Large intestine (tissue), 3 donors: ENCODE results near the gene HIPK4. TPM values are rescaled to one million over a fixed set of nuclear protein-coding genes. Genes with fewer than 3 reads are reported as not detected.
A peak's percentile ranks its signal among the peaks of the same experiment; 100 is the strongest.

Experiments used
- DNase-seq, 2 donors: peaks; one replicate each; pipeline versions ENCODE4 v3.0.0 to v3.0.0-alpha.2; 2013
- H3K27ac ChIP-seq: one replicate; pipeline ENCODE4 v1.5.1; 2013; ENCODE audit warnings: low read length
- H3K27me3 ChIP-seq: 2 replicates; pipeline ENCODE4 v1.6.1; 2013; ENCODE audit warnings: low read length; ENCODE audit not compliant: control insufficient read depth, insufficient read depth
- H3K36me3 ChIP-seq: 2 replicates; pipeline ENCODE4 v1.6.1; 2013; ENCODE audit warnings: low read length; ENCODE audit not compliant: control insufficient read depth, insufficient read depth
- H3K4me1 ChIP-seq: one replicate; pipeline ENCODE4 v1.6.1; 2013; ENCODE audit warnings: low read length; ENCODE audit not compliant: control insufficient read depth, insufficient read depth
- H3K4me3 ChIP-seq: one replicate; pipeline ENCODE4 v1.5.1; 2013; ENCODE audit warnings: low read length
- H3K9me3 ChIP-seq: one replicate; pipeline ENCODE4 v1.6.1; 2013; ENCODE audit warnings: mild to moderate bottlenecking, low read depth, low read length, moderate library complexity; ENCODE audit not compliant: control insufficient read depth
- WGBS: methylation state at CpG from one replicate; pipeline ENCODE4 v1.1.5; 2013; ENCODE audit warnings: low lambda C conversion rate; ENCODE audit not compliant: insufficient coverage; 5-methylcytosine and 5-hydroxymethylcytosine counted together
- polyA plus RNA-seq: library from polyadenylated mRNA; unstranded; fragments of 120-200 nt; gene quantifications from one replicate; pipeline ENCODE4 v1.2.1, GENCODE V29; 2013

HIPK4 gene
- polyA plus RNA-seq, 1 donor = 0.10 TPM

GRCh38 chr19:40355975-40356680 is 33.9 kb downstream of the HIPK4 start:
- DNase-seq = no peak
- Histone ChIP-seq H3K27ac (no peak overlapping the region), H3K27me3 (no peaks in the 10 kb centered on the region), H3K36me3 (peaks cover 3% of the 10 kb centered on the region), H3K9me3 (no peaks in the 10 kb centered on the region), H3K4me1 (no peaks in the 10 kb centered on the region), H3K4me3 (no peak overlapping the region)
- WGBS = 100% methylated on average over 3 of the region's 9 CpGs

- peak; percentile 11 to 56 for DNase-seq
- peak overlapping the region; percentile 0 for H3K27ac ChIP-seq
- H3K36me3 ChIP-seq = no peaks in the 10 kb centered on the region
Observed at GRCh38 chr19:40348961-40349507, 40.9 kb downstream of the HIPK4 start.

DNA sequence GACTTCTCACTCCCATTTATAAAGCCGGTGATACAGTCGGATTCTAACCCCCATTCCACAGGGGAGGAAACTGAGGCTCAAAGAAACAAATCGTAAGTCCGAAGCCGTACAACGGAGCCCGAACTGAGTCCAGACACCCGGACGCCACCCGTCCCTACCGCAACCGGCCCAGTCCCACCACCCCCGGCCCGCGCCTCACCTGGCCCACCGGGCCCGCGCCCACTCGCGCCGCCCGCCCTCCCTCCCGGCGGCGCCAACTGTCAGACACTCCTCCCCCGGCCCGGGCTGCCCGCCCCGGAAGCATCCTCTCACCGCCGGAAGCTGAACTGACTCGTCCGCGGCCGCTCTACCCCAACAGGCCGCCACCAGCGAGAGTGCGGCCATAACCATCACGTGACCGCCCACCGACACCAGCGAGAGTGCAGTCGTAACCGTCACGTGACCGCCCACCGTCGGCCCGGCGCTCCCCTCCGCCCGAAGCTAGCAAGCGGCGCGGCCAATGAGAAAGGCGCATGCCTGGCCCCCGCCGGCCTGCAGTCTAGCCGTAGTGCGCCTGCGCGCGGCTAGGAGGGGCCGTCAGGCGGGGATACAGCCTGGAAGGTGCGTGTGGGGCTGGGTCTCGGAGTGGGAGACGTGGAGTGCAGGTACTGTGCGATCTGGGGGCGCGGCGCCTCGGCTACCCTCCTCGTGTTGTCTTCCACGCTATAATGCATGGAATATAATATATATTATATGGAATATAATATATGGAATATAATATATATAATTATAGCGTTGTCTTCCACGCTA is 41.7 kb downstream of the HIPK4 start, which contains the start of the genes C19orf47 and PLD3:
C19orf47 (minus strand) TSS at position 273 of the 789 bp plus-strand sequence. CDS start 6,540 bp downstream, outside the sequence.
PLD3 (plus strand) TSS at position 571 of the 789 bp plus-strand sequence. CDS start 17,789 bp downstream, outside the sequence.
- DNase-seq = peak; percentile 100
- Histone ChIP-seq H3K9me3 (no peaks in the 10 kb centered on the region), H3K36me3 (no peaks in the 10 kb centered on the region), H3K4me3 (peak within 1 kb of the TSS; percentile 76), H3K27me3 (no peaks in the 10 kb centered on the region), H3K4me1 (no peaks in the 10 kb centered on the region), H3K27ac (peak within 1 kb of the TSS; percentile 0)
- WGBS = 0% methylated on average over 1 of the region's 77 CpGs

More at GRCh38 chr19:40348961-40349507, 40.9 kb downstream of the HIPK4 start:
- WGBS = 11% methylated on average over 12 of the region's 17 CpGs
- peak overlapping the region; percentile 76 for H3K4me3 ChIP-seq
- no peaks in the 10 kb centered on the region for H3K9me3 ChIP-seq
- no peaks in the 10 kb centered on the region for H3K27me3 ChIP-seq
- no peaks in the 10 kb centered on the region for H3K4me1 ChIP-seq

DNA sequence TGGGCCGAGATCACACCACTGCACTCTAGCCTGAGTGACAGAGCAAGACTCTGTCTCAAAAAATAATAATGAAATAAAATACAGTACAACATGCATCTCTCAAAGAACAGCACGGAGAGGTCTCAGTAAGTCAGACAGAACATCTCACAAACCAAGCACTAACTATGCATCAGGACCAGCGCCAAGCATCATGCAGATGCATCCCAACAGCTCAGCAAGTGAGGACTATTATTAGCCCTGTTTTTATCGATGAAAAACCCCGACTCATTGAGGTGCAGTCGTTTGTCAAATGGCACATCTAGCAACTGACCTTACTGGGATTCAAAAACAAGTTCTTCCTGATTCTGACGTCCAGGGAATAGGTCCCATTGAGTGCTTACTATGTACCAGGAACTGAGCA is 45.6 kb downstream of the HIPK4 start:
- H3K4me3 ChIP-seq = no peak overlapping the region
- H3K4me1 ChIP-seq = no peaks in the 10 kb centered on the region
- no peaks in the 10 kb centered on the region for H3K36me3 ChIP-seq
- no peaks in the 10 kb centered on the region for H3K27me3 ChIP-seq
- DNase-seq = no peak
- no CpG with 5 or more reads among the region's 7 CpGs for WGBS
- no peaks in the 10 kb centered on the region for H3K9me3 ChIP-seq
- H3K27ac ChIP-seq = no peak overlapping the region

DNA sequence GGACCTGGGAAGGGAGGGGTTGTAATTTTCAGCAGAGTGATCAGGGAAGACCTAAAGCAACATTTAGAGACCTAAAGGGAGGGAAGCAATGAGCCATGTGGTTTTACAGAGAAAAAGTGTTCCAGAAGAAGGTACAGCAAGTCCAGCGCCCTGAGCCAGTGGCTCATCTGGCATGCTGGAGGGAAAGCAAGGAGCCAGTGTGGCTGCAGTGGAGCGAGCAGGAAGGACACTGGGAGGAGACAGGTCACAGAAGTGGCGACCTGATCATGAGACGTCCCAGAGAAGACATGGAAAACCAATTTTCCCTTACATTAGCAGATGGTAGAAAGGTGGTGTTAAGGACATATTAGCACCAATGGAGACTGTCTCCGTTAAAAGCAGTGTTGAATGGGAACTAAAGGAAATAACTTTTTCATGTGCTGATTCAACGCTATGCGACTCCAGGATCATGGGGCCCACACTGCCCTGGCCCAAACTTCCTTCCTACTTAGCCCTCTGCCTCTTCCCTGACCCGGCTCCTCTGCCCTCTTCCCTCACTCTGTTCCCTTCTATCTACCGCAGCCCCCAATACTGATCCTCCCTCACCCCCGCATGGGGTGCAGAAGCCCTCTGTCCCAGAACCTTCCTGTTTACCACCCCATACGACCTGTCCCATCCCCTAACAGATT is 47.2 kb downstream of the HIPK4 start:
- no peak for DNase-seq
- Histone ChIP-seq H3K27ac (no peak overlapping the region), H3K9me3 (no peaks in the 10 kb centered on the region), H3K4me1 (no peaks in the 10 kb centered on the region), H3K4me3 (no peak overlapping the region), H3K27me3 (no peaks in the 10 kb centered on the region), H3K36me3 (no peaks in the 10 kb centered on the region)
- WGBS = 100% methylated on average over 2 of the region's 11 CpGs

DNA sequence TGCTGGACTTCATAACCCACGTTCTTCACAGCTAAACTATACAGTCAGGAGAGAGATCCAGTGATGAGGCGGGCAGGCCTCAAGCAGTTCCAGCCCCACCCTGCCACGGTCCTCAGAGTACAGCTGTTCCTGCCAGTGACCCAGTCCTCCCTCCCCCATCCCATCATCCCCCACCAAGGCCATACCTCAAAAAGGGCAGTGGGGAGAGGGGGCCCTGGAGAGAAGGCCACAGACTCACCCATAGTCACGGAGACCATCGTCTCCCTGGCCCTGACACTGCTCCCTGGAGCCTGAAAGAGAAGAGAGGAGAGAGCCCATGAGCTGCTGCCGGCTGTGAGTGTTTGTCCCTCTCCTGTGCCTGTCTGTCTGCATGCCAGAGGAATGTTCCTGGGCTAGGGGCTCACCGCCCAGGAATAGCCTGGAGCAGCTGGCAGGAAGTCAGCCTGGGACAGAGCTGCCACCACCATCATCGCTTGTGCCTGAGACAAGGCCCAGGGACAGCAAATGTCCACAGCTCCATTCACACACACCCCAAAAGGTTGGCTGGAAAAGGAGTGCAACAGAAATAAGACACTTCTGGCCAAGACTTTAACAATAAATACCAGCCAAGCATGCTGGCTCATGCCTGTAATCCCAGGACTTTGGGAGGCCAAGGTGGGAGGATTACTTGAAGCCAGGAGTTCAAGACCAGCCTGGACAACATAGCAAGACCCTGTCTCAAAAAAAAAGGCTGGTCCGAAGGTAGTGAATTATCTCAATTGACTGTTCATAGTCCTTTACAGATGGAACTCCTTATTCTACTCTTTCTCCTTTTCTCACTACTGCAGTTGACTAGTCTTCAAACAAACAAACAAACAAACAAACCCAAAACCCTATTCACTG is 48.1 kb downstream of the HIPK4 start:
- DNase-seq = no peak
- Histone ChIP-seq H3K9me3 (no peaks in the 10 kb centered on the region), H3K4me1 (no peaks in the 10 kb centered on the region), H3K27me3 (no peaks in the 10 kb centered on the region), H3K4me3 (no peak overlapping the region), H3K27ac (no peak overlapping the region), H3K36me3 (no peaks in the 10 kb centered on the region)
- no CpG with 5 or more reads among the region's 9 CpGs for WGBS

- Histone ChIP-seq H3K4me3 (no peak overlapping the region), H3K36me3 (peaks cover 16% of the 10 kb centered on the region), H3K9me3 (no peaks in the 10 kb centered on the region), H3K27ac (no peak overlapping the region), H3K27me3 (no peaks in the 10 kb centered on the region), H3K4me1 (no peaks in the 10 kb centered on the region)
- no CpG with 5 or more reads among the region's 4 CpGs for WGBS
- DNase-seq = no peak
Observed at GRCh38 chr19:40339018-40339728, 50.8 kb downstream of the HIPK4 start.

DNA sequence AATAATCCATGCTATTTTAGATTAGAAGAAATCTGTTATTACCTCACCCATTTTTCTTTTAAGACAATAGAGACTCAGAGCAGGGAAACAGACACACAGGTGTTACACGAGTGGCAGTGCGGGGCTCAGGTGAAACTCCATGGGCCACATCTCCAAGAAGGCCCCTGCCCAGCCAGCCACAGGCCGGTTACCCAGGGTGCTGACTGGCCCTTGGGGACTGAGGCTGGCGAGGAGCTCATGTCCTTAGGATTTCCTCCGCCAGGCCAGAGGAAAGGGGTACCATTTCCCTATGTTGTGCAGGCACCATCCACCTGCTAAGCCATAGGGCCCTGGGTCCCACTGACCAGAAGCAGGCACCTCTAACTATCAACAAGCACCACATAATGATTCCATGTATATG is 52.4 kb downstream of the HIPK4 start:
- H3K27me3 ChIP-seq = no peaks in the 10 kb centered on the region

GRCh38 chr19:40337107-40337506 is 52.9 kb downstream of the HIPK4 start:
- no peaks in the 10 kb centered on the region for H3K4me1 ChIP-seq
- H3K4me3 ChIP-seq = no peak overlapping the region
- no peaks in the 10 kb centered on the region for H3K9me3 ChIP-seq
- no CpG with 5 or more reads among the region's 2 CpGs for WGBS
- no peak for DNase-seq
- H3K27me3 ChIP-seq = no peaks in the 10 kb centered on the region
- H3K27ac ChIP-seq = no peak overlapping the region
- H3K36me3 ChIP-seq = peaks cover 27% of the 10 kb centered on the region

More for the DNA sequence above, 52.4 kb downstream of the HIPK4 start:
- no peak overlapping the region for H3K4me3 ChIP-seq
- peaks cover 25% of the 10 kb centered on the region for H3K36me3 ChIP-seq
- H3K9me3 ChIP-seq = no peaks in the 10 kb centered on the region
- no CpG with 5 or more reads among the region's 5 CpGs for WGBS
- H3K27ac ChIP-seq = no peak overlapping the region
- H3K4me1 ChIP-seq = no peaks in the 10 kb centered on the region
- DNase-seq = no peak
